Liver (tissue), 3 donors: ENCODE measurements around the gene SYNGR1.

ENCODE experiments used
- ATF3 ChIP-seq: IDR thresholded peaks from 2 replicates; pipeline ENCODE4 v1.6.1; 2016; ENCODE audit warnings: antibody characterized with exemption
- CTCF ChIP-seq: fragments of 150-350 bp; IDR thresholded peaks from 2 replicates; pipeline ENCODE4 v1.5.1; 2017; ENCODE audit warnings: improper control_type of control experiment, low read depth, low read length; ENCODE audit not compliant: missing input control
- FOXA1 ChIP-seq: IDR thresholded peaks from 2 replicates; pipeline ENCODE4 v1.6.1; 2016; ENCODE audit warnings: antibody characterized with exemption
- JUND ChIP-seq, 2 donors: IDR thresholded peaks; 2 replicates each; pipeline ENCODE4 v1.6.1; 2016; ENCODE audit warnings: antibody characterized with exemption in 2 of 2
- RAD21 ChIP-seq, 2 donors: IDR thresholded peaks; 2 replicates each; pipeline ENCODE4 v1.6.1; 2016; ENCODE audit warnings: antibody characterized with exemption in 2 of 2, mild to moderate bottlenecking in 2 of 2
- REST ChIP-seq: IDR thresholded peaks from 2 replicates; pipeline ENCODE4 v1.6.1; 2016; ENCODE audit warnings: antibody characterized with exemption, mild to moderate bottlenecking
- SP1 ChIP-seq: IDR thresholded peaks from 2 replicates; pipeline ENCODE4 v1.6.1; 2018; ENCODE audit warnings: antibody characterized with exemption, mild to moderate bottlenecking
- TAF1 ChIP-seq: conservative IDR thresholded peaks from 2 replicates; pipeline ENCODE4 v1.6.1; 2016; ENCODE audit warnings: antibody characterized with exemption, mild to moderate bottlenecking
- YY1 ChIP-seq: IDR thresholded peaks from 2 replicates; pipeline ENCODE4 v1.6.1; 2016; ENCODE audit warnings: antibody characterized with exemption, mild to moderate bottlenecking
- donor health status: healthy.
- donor health status: healthy.

- TF ChIP-seq CTCF: no peak
- TF ChIP-seq JUND (IDR thresholded peaks at IDR 0.05): no peak
- no peak for TF ChIP-seq RAD21 (IDR thresholded peaks at IDR 0.05)
- no peak for TF ChIP-seq YY1
- no peak for TF ChIP-seq SP1
- no peak for TF ChIP-seq FOXA1
- TF ChIP-seq REST: no peak
- TF ChIP-seq ATF3: no peak
- no peak for TF ChIP-seq TAF1
Observed at GRCh38 chr22:39351689-39352214, 2.0 kb downstream of the SYNGR1 start.
